Astrocyte (in vitro differentiated cells and primary cell): ENCODE data around the gene GRIK3.

Experiments used
- EZH2 ChIP-seq: IDR thresholded peaks from 2 replicates; pipeline ENCODE4 v1.6.1; 2012; ENCODE audit warnings: mild to moderate bottlenecking, low read length, inconsistent platforms; ENCODE audit not compliant: insufficient read depth
- TF ChIP-seq, protein P1 (sequence below): IDR thresholded peaks from 2 replicates; pipeline ENCODE4 v1.5.1; 2011; ENCODE audit warnings: low read depth, mild to moderate bottlenecking, inconsistent platforms, low read length, moderate library complexity; ENCODE audit not compliant: insufficient read depth

DNA sequence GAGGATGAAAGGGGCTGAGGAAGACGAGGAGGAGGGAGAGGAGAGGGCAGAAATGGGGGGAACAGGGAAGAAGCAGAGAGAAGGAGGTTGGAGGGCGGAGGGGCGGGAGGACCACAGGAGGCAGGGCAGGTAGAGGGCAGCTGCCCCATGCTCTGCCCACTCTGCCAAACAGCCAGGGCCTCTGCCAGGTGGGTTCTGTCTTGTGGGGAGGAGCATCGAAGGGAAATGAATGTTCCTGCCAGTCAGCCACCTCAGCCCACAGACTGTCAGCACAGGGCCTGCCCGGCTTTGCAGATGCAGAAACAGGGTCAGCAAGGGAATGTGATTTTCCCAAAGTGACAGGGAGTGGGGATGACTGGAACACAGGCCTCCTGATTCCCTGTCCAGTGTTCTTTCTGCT lies 82.6 kb downstream of the GRIK3 start:
- TF ChIP-seq, protein P1, sequence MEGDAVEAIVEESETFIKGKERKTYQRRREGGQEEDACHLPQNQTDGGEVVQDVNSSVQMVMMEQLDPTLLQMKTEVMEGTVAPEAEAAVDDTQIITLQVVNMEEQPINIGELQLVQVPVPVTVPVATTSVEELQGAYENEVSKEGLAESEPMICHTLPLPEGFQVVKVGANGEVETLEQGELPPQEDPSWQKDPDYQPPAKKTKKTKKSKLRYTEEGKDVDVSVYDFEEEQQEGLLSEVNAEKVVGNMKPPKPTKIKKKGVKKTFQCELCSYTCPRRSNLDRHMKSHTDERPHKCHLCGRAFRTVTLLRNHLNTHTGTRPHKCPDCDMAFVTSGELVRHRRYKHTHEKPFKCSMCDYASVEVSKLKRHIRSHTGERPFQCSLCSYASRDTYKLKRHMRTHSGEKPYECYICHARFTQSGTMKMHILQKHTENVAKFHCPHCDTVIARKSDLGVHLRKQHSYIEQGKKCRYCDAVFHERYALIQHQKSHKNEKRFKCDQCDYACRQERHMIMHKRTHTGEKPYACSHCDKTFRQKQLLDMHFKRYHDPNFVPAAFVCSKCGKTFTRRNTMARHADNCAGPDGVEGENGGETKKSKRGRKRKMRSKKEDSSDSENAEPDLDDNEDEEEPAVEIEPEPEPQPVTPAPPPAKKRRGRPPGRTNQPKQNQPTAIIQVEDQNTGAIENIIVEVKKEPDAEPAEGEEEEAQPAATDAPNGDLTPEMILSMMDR: no peak
- no peak for TF ChIP-seq EZH2
